ENCODE measurements around the gene INSL3.

INSL3 gene
- total RNA-seq: 2.2 to 2.4 reads per million in 2 donors

GRCh38 chr19:17821190-17821589, at the start of gene INSL3:
TSS of gene INSL3 (minus strand) at chr19:17821519. CDS start at chr19:17821506, 13 bp downstream.
- no peak for DNase-seq

DNA sequence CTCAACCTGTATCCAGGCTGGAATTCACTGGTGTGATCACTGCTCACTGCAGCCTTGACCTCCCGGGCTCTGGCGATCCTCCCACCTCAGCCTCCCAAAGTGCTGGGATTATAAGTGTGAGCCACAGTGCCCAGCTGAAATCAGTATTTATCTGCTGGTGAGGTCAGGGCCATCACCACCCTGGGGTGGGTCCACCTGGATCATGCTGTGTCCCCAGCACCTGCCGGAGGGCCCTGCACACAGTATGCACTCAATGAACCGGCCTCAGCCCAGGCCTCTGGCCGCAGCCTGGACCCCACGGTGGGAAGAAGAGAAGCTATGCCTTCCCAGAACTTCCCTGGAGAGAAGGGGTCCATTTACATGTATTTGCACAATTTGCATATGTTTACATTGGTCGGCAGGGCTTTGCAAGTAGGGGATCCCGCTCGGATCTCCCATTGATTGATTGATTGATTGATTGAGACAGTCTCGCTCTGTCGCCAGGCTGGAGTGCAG, 47.8 kb upstream of the INSL3 start:
- DNase-seq: no peak

DNA sequence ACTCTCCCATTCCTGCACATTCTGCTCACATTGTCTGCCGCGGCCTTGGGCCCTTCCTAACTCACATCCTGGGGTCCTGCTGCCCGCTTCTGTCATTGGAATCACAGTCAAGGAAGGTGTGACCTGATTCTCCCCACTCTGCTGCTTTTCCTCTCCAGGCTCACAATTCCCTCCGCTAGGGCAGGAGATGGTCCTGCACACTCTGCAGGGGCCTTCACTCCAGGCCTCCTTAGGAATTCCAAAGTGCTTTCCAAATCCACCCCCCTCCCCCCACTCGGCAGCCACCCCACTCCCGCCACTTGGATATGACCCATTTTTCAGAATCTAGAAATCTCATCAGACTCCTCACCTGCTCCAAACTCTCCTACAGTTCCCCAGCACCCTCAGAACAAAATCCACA, 47.4 kb upstream of the INSL3 start:
- DNase-seq: no peak

GRCh38 chr19:17866964-17867486, 45.7 kb upstream of the INSL3 start:
- DNase-seq: no peak

- DNase-seq: no peak
These were observed 45.1 kb upstream of the INSL3 start for GRCh38 chr19:17866312-17866963.

GRCh38 chr19:17865364-17866311, 44.3 kb upstream of the INSL3 start:
- no peak for DNase-seq

DNA sequence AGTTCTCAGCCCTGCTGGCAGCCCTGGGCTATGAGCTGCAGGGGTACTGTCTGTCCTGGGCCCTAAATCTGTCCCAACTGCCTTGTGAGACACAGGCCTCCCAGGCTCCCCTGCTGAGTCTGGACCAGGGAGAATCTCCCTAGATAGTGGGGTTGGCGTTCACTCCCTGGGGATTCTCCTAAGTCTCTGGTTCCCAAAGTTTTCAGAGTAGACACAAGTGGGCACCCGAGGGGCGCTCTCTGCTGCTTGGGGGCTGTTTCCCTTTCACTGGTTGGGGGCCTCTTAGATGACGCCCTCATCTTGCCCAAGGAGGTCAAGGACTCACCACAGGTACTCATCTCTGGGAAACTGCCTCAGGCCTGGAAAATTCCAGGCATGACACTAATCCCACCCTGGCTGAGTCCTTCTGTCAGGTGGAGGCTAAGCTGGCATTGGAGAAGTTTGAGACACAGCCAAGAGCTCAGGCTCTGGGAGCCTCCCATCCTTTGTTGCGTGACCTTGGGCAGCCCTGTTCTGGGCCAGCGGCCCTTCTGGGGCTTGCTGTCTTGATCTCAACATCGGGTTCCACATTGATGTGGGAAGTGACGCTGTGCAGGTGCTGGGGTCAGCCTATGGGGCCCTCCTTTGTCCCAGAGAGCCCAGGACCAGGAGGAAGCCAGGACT, 42.3 kb upstream of the INSL3 start:
- DNase-seq: no peak

DNA sequence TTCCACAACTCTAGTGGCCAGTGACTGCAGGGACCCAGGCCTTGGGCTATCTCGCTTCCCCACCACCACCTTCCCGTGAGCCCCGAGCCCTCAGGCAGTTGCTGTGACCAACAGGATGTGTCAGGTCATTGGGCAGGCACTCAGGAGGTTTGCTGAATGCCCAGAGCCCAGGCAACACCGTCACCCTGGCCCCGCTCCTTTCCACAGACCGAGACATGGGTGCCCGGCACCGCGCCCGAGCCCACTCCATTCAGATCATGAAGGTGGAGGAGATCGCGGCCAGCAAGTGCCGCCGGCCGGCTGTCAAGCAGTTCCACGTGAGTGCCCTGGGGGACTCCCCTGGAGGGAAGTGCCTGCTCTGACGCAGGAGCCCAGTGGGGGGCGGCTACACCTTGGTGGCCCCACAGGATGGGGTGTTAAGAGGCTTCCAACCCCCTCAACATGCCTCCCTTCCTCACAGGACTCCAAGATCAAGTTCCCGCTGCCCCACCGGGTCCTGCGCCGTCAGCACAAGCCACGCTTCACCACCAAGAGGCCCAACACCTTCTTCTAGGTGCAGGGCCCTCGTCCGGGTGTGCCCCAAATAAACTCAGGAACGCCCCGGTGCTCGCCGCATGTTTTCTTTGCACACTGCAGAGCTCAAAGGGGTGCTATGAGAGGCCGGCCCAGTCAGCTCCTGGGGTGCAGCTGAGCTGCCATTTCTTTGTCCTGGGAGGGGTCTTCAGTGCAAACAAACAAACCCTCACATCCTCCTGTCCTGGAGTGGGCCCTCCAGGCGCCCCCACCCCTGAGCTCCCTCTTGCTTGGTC, 41.6 kb upstream of the INSL3 start:
- no peak for DNase-seq

GRCh38 chr19:17861542-17862402, 40.5 kb upstream of the INSL3 start:
- no peak for DNase-seq

DNA sequence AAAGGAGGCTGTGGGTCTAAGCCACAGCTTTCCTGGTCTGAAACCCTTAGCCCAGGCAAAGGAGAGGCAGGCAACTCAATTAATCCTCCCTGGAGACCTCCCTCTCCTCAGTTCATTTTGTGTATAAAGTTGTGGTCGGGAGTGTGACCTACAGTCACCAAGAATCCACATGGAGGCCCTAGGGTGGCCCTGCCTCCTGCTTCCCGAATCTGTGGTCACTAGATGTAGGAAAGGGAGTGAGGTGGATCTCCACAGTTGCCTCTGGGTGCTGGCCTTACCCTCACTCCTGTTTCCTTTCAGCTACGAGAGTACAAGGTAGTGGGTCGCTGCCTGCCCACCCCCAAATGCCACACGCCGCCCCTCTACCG, 39.7 kb upstream of the INSL3 start:
- DNase-seq: no peak

DNA sequence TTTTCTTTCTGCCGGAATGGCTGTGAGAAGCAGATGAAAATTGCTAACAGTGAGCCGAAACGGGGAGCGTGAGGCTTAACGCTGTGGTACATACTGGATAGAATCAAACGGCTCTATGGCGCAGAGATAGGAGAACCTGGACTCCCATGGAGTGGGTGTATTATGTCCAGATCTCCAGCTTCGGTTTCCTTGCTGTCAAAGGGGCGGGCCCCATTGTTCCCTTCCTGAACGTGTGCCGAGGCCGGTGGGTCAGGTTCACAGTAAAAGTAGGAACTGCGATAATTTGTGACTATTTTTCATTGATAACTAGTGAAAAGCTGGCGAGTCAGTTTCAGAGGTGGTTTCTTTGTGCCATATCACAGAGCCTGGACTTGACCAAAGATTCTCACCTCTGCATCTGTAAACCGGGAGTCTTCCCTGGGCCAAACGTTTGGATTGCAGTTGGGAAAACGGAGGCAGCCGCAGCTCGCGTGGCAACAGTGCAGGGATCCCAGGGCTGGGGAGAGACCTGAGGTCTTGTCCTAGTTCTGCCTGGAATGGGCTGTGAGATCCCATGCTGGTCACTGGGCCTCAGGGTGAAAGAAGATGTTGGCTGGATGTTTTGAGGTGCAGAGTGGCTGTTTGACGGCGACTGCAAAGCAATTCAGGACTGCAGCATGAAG, 39.1 kb upstream of the INSL3 start:
- DNase-seq: no peak

DNA sequence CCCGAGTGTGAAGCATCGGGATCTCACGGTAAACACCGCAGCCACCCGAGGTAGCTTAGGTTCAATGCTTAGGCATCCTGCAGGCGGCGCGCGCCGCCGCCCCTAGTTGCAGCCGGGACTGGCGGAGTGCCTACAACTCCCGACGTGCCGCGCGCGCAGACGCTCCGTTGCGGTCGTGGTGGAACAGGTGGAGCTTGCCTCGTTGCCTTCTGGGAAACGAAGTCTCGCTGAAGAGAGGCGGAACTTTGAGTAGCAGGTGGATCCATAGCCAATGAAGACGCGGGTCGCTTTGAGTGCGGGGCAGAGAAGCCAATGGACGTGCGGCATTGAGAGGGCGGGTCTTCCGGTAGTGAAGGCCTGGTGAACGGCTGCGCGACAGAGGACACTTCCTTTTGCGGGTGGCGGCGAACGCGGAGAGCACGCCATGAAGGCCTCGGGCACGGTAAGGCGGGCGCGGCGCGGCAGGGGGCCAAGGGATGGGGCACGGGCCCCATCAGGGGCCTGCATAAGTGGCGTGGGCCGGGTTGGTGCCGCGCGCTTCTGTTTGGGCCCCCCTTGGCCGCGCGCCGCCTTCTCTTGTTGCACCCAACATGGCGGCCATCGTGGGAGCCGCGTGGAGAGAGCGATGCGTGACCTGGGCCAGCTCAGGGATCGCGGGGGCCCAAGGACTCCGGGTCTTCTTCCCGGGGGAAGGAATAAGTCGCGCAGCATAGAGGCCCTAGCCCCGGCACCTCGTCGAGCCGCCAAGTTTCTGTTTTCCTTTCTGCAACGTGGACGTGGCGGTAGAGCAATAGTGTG, 38.4 kb upstream of the INSL3 start, which contains the start of gene RPL18A:
Gene RPL18A, plus strand, starts transcription at position 378 of the 798 bp plus-strand sequence. Its CDS starts 47 bp downstream, at position 425.
- DNase-seq: peak; percentile 97 to 100 (median 99)

- DNase-seq: peak; percentile 69 to 93 (median 81)
These were observed 34.2 kb upstream of the INSL3 start for GRCh38 chr19:17855280-17856152.

DNA sequence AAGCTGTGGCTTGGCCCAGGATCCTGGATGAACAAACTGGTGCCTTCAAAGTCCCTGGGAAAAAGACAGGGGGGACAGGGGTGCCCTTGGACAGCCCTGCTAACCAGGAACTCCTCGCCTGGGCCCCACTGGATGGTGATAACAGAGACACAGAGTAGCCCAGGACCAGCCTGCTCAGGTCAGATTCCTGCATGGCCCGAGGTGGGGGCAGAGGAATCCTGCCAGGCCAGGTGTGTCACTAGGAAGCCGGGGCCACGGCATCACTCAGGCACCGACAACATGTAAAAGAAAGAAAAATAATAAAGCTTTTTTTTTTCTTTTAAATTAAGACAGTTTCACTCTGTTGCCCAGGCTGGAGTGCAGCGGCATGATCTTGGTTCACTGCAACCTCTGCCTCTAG, 32.7 kb upstream of the INSL3 start:
- no peak for DNase-seq

DNA sequence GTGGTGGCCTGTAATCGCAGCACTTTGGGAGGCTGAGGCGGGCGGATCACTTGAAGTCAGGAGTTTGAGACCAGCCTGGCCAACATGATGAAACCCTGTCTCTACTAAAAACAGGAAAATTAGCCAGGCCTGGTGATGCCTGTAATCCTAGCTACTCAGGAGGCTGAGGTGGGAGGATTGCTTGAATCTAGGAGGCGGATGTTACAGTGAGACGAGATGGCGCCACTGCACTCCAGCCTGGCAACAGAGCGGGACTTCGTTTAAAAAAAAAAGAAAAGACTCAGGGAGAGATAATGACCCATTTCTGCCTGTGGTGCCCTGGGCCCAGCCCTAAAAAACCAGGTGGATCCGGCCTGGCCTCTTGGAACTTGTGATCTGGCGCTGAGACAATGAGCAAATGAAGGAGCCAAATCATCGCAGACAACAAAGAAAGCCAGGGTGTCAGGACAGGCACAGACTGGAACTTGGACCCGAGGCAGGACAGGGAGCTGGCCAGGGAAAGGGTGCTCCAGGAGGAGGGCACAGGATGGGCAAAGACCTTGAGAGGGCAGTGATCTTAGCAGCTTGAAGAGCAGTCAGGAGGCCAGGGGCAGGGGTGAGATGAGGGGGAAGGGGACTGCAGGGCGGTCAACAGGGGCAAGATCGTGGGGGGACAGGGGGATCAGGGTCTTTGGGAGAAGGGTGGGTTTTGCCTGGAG, 27.4 kb upstream of the INSL3 start:
- no peak for DNase-seq

DNA sequence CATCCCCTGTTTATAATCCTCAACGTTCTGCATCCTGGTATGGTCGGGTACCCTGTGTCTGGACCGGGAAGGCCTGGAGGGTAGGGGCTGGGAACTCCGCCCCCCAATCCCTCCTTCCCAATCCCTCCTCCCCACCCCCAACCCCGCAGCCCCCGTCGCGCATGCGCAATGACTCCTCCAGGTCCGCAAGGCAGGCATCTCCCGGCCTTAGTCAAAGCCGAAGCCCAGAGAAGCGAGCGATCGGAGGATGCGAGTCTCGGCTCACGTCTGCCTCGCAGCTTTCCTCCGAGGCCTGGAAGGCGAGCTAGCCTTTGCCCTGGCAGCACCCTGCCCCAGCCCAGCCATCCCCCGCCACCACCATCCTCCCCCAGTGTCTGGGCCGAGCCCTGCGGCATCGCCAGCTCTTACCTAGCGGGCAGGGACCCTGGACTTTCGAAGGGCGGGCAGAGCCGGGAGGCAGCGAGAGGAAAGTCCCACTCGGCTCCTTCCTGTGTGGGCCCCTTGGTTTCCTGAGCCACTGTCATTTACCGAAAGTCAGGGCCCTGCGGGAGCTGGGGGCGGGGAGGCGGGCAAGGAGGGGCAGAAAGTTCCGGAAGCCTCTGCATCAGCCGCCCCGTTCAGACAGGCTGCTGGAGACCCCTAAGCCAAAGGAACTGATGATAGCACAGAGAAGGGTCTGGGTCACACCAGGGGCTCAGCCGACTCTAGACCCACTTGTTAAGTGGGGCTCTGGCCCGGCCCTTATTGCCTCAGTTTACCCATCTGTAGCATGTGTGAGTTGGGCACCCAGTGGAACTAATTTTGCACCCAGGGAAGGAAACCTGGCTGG, 26.4 kb upstream of the INSL3 start, which contains the start of gene JAK3:
Gene JAK3, minus strand, starts transcription at position 445 of the 829 bp plus-strand sequence. CDS start 3,565 bp downstream, outside the sequence.
- peak; percentile 63 to 93 (median 86) for DNase-seq

DNA sequence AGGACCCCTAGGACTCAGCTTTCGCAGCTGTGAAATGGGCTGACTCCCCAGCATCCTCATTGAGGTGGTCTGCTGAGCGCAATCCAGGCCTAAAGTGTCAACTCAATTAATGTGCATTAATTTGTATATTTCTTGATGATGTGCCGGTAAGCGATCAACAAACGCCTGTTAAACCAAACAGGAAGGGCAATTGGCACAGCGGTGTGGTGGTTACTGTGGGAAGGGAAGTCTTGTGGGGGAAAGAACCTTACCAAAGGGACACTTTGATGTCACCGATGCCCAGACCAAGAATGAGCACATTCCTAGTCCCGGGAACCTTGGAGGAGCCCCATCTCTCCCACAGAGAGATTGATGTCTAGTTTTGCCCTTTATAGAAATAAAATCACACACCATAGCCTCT, 24.8 kb upstream of the INSL3 start:
- peak in 3 of 5 experiments; percentile 44 to 71 (median 68) for DNase-seq
